Dedifferentiated amniotic fluid mesenchymal stem cell (primary cell): ENCODE results near the gene KIAA0319L.
"Not testable (repeated sequence)": the region's sequence is repeated elsewhere in the genome, so short reads cannot be mapped to it uniquely, and the experiment has no call there.

Experiments used
- DNase-seq: peaks from one replicate; pipeline ENCODE4 v3.0.0-alpha.2; 2016; ENCODE audit errors: extremely low spot score

KIAA0319L gene

DNA sequence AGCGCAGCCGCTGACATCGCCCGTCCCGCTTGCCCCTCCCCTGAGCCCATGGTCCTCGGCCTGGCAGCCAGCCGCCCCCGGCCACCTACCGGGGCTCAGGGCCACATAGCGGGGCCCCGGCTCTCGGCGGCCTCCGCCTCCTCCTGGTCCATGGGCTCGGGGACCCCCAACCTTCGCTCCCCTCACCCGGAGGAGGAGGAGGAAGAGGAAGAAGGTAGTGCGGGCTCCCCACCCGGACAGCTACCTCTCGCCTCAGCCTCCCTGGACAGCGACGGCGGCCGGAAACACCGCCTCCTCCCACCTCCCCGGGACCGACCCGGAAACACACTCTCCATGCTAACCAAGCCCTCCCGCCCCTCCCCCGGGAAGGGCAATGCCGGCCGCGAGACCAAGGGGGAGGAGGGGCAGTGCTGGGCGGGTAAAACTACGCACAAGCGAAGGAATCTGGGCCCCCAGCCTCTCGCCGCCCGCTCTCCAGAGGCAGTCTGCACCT is at the start of gene KIAA0319L:
Gene KIAA0319L, minus strand, starts transcription at position 286 of the 493 bp plus-strand sequence. CDS start 2,912 bp downstream, outside the sequence.
- DNase-seq, result peak; percentile 69

- peak; percentile 56 for DNase-seq
Measured at GRCh38 chr1:35605867-35606182, 48.6 kb upstream of the KIAA0319L start.

DNA sequence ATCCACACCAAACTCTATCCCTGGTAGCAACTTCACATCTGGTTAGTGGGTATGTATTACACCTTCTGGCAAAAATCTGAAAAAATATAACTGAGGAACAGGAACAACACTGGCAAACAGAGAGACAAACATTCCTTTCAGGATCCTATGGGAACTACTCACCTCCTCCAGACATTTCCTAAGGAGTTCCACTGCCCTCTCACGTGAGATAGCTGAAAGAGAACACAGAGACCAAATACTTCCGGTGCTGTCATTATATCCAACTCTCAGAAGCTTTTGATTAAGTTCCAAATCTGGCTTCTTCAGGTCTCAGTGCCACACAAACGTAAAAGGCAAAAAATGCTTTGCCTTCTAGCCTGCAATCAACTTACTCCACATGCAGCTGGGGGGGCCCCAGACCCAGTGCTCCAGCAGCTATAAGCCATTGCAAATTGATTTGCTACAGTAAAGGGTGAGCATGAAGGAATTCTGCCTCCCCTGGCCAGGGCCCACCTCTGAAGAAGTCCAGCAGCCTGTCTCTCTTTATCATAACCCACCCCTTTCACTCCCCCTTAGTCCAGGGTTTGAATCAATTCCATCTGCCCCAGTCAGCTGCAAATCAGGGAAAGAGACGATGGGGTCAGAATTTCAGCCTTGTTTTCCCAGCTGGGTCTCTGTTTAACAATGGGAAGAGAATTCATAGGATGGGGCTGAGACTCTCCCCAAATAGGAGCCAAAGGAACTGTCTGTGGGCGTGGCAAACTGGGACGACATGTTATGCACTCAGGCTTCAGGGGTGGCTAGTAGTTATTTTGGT is 48.1 kb upstream of the KIAA0319L start:
- DNase-seq, result peak; percentile 20

GRCh38 chr1:35603941-35604340 is 46.7 kb upstream of the KIAA0319L start:
- DNase-seq, result no peak

DNA sequence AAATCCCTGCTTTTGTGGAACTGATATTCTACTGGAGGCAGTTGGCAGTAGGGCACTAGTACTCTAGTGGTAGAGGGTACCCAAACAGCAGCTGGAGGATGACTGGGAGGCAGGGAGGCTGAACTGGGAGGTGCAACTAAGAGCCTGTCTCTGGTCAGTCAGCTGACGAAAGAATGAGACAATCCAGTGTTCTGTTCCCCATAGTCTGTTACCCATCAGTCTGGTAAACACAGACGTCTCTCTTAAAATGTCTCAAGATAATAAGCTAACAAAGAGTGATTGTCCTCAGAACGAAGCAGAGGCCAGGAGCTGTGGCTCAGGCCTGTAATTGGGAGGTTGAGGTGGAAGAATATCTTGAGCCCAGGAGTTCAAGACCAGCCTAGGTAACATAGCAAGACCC is 46.3 kb upstream of the KIAA0319L start:
- DNase-seq, result no peak

DNA sequence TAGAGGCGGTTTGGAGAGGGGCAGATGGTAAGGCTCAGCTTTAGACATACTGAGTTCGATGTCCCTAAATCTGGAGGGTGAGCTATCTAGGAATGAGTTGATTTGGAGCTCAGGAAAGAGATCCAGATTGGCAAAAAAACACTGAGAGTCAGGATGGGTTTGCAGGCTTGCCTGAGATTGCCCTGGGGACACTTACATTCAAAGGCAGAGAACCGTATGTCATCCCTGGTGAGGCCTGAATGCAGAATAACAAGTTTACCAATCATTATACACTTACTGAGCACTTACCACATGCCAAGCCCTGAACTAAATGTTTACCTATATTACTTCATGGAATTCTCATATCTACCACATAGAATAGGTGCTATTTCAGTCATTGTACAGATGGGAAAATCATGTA is 43.4 kb upstream of the KIAA0319L start:
- no peak for DNase-seq

- DNase-seq, result no peak
Measured at GRCh38 chr1:35599411-35599810, 42.2 kb upstream of the KIAA0319L start.

DNA sequence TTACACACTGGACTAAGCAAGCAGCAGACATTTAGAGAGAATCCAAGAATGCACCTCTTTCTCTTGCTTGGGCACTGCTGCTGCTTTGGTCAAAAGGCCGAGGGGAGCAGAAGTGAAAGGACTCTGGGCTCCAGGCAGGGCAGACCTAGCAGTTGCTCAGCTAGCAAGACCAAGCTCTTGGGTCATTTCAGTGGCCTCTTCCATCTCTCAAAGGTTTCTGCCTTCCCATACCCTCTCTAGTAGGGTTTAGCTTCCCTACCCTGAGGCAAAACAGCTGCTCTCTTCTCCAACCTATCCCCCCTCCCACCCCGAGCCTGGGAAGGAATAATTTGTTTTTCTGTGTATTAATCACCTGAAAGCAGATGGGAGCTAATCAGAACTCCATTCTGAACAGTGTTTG is 41.7 kb upstream of the KIAA0319L start:
- DNase-seq, result no peak

GRCh38 chr1:35597870-35598269 is 40.7 kb upstream of the KIAA0319L start:
- DNase-seq, result no peak

DNA sequence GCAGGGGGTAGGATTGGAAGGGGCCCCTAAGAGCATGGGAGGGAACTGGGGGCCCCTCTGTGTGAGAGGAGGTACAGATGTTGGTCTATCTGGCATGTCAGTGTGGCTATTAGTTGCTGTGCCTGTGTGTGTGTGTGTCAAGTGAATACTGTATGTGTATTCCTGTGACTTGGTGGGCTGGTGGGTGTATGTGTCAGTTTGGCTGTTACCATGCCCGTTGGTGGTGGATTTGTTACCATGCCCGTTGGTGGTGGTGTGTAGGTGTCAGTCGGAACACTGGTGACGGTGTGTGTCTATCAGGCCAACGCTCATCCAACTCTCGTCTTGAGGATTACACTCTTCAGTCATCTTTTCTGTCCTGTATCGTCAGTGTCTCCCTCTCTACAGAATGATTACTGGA is 38.5 kb upstream of the KIAA0319L start:
- DNase-seq, result no peak

DNA sequence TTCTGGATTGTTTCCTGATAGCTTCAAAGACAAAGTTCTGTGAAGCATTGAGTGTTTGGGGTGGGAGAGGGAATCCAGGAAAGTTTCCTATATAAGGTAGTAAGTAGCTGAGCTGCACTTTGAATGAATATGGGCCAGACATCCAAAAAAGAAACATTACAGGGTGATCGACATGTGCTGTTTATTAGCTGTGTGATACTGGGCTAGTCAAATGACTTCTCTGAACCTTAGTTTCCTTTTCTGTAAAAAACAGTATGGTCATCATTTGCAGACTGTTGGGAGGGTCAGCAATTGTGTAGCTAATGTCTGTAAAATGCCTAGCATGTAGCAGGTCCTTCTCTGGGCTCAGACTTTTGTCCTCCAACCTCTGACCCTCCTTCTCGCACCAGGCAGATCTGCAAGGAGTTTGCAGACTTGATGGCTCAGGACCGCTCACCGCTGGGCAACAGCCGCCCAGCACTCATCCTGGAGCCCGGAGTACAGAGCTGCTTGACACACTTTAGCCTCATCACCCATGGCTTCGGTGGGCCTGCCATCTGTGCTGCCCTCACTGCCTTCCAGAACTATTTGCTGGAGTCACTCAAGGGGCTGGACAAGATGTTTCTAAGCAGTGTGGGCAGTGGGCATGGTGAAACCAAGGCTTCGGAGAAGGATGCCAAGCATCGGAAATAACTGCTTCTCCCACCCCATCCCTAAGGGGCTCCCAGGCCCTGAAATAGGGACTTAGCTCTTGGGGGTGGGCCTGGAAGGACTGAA is 37.0 kb upstream of the KIAA0319L start:
- no peak for DNase-seq

DNA sequence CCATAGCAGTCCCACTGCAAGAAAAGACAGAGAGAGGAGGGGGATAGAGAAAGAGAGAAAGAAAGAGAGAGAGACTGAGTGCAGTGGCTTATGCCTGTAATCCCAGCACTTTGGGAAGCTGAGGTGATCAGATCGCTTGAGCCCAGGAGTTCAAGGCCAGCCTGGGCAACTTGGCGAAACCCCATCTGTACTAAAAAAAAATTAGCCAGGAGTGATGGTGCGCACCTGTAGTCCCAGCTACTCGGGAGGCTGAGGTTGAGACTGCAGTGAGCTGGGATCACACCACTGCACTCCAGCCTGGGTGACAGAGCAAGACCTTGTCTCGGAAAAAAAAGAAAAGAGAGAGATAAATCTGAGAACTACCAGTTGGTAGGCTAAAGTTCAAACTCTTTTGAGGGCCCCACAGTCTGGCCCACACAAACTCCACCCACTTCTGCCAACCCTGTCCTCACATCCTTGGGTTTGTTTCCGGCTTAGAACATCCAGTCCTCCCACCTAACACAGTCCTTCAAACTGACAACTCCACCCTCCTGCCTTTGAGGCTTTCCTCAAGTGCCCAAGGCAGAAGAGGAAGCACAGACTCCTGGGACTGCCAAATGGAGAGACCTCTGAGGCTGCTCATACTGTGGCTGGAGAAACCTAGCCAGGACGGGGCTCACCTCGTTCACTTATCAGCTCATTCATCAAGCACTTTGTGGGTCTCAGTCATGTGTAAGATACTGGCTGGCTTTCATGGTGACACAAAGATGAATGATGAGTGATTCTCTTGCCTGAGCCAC is 36.0 kb upstream of the KIAA0319L start:
- DNase-seq, result no peak

DNA sequence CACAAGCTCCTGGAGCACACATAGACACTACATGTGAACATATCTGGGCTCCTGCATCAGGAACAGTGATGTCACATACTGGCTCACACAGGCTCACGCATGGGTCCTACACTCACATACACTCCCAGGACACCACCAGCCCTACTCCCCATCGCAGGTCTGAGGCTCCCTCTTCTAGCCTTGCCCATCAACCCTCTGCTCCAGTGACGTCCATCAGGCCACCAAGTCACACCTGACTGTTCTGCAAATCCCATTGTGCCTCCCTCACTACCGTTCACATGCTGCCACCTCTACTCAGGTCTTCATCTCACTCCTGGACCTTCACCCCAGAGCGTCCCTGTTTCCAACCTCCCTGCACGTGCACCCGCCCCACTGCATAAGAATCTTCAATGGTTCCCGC is 34.0 kb upstream of the KIAA0319L start:
- DNase-seq, result no peak

- DNase-seq, result no peak
Measured at GRCh38 chr1:35590476-35591040, 33.4 kb upstream of the KIAA0319L start.

DNA sequence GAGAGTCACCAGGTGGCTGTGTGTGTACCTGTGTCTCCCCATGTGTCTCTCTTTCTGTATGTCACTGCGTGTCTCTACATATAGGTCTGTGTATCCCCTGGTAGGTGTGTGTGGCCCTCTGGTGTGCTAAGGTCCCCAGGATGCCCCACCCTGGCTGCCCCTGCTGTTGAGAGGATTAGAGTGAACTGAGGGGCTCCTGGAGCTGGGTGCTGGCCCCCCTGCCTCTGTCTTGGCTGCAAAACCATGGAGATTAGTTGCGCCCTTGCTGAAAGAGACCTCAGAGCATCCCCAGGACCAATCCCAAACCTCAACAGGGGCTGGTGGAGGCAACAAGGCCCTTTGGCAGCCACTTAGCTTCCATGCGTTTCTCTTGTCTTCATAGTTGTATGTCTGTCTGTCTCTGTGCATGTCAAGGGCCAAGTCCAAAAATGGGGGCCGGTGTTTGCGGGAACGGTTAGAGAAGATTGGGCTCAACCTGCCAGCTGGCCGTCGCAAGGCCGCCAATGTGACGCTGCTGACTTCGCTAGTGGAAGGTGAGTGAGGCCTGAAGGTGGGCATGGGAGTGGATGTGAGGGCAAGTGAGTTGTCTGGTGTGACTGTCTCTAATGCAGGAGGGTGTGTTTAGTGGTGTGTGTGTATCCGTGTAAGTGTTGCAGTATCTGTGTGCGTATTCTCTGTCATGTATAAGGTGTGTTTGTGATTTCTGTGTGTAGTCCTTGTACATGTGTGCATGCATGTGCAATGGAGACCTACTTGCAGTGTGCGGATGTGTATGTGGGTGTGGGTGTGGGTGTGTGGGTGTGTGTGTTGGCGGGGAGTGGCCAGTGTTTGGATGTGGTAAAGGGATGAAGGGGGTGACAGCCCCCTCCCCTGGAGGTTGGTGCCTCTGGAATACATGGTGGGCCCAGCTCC is 32.6 kb upstream of the KIAA0319L start:
- DNase-seq, result no peak

DNA sequence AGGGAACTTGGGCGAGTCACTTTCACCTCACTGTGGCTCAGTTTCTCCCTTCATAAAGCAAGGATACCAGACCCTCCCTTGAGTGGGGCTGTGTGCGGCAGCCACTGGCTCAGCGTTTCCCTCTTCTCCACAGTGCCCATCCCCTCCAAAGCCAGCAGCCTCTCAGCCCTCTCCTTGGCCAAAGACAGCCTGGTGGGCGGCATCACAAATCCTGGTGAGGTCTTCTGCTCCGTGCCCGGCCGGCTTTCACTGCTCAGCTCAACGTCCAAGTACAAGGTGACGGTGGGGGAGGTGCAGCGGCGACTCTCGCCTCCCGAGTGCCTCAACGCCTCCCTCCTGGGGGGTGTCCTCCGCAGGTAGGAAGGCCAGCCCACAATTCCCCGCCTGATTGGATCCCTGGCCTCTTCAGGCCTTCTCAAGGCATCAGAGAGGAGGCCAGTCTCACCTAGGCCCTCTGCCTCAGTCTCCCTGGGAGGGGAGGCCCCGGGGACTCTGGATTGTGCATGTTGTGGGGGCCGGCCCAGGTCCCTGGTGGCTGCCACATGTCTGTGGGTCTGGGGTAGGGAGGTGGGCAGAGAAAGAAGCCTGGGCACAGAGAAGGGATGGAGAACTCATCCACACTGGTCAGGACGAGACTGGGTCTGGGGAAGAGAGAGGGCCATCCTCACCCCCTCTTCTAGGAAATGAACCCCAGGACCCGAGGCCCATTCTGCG is 31.2 kb upstream of the KIAA0319L start:
- DNase-seq, result no peak

DNA sequence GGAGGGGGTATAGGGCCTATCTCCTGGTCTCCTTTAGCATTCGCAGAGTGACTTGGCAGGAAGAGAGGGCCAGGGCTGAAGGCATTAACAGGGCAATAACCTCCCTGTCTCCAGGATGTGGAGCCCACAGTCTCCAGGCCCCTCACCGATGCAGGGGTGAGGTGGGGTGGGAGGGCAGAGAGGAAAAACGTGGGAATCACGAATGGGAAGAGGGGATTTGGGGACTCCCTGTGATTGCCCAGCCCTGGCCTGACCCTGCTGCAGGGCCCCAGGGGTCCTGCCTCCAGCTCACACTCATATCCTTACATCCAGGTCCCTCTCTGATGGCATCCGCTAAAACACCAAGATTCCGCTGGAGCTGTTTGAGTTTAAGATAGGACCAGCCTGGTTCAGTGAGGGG is 30.5 kb upstream of the KIAA0319L start:
- DNase-seq, result no peak

GRCh38 chr1:35586808-35587207 is 29.6 kb upstream of the KIAA0319L start:
- DNase-seq, result no peak

DNA sequence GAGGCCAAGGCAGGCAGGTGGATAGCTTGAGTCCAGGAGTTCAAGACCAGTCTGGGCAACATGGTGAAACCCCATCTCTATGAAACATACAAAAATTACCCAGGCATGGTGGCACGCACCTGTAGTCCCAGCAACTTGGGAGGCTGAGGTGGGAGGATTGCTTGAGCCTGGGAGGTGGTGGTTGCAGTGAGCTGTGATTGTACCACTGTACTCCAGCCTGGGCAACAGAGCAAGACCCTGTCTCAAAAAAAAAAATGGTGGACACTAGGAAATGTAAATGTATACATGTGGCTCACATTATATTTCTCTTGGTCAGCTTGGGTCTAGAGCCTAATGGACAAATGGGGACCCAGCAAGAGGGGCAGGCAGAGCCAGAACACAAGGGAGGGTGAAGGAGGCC is 28.6 kb upstream of the KIAA0319L start:
- DNase-seq, result not testable (repeated sequence)

GRCh38 chr1:35585281-35585680 is 28.1 kb upstream of the KIAA0319L start:
- no peak for DNase-seq
